ENCODE data around the gene RAPGEFL1.

RAPGEFL1 gene

GRCh38 chr17:40175928-40176753 is 1.1 kb upstream of the RAPGEFL1 start:
- DNase-seq = no peak
- Mint-ChIP-seq H3K9me3 (no peaks in the 10 kb centered on the region), H3K27ac (no peak overlapping the region), H3K4me3 (no peak overlapping the region), H3K27me3 (ENCODE audit: low read depth, poor library complexity) (peaks cover 4% of the 10 kb centered on the region), H3K36me3 (ENCODE audit: low read depth) (peaks cover 53% of the 10 kb centered on the region), H3K4me1 (peaks cover 38% of the 10 kb centered on the region)
- TF ChIP-seq CTCF (IDR thresholded peaks at IDR 0.05) = no peak

GRCh38 chr17:40176754-40177110 is 538 bp upstream of the RAPGEFL1 start:
- Mint-ChIP-seq H3K27ac (no peak overlapping the region), H3K27me3 (ENCODE audit: low read depth, poor library complexity) (peaks cover 4% of the 10 kb centered on the region), H3K4me1 (peaks cover 38% of the 10 kb centered on the region), H3K9me3 (no peaks in the 10 kb centered on the region), H3K4me3 (peak overlapping the region; percentile 66), H3K36me3 (ENCODE audit: low read depth) (peaks cover 47% of the 10 kb centered on the region)
- TF ChIP-seq CTCF (IDR thresholded peaks at IDR 0.05) = no peak
- DNase-seq = no peak

GRCh38 chr17:40178021-40178601 is 841 bp downstream of the RAPGEFL1 start:
- peaks cover 33% of the 10 kb centered on the region for H3K36me3 Mint-ChIP-seq (ENCODE audit: low read depth)
- H3K4me1 Mint-ChIP-seq = peaks cover 38% of the 10 kb centered on the region
- H3K9me3 Mint-ChIP-seq = no peaks in the 10 kb centered on the region
- peak overlapping the region; percentile 76 for H3K4me3 Mint-ChIP-seq
- peaks cover 4% of the 10 kb centered on the region for H3K27me3 Mint-ChIP-seq (ENCODE audit: low read depth, poor library complexity)
- H3K27ac Mint-ChIP-seq = no peak overlapping the region
- TF ChIP-seq CTCF (IDR thresholded peaks at IDR 0.05) = no peak
- DNase-seq = peak; percentile 50

- TF ChIP-seq CTCF (IDR thresholded peaks at IDR 0.05) = no peak
- H3K27ac Mint-ChIP-seq = no peak overlapping the region
- no peaks in the 10 kb centered on the region for H3K9me3 Mint-ChIP-seq
- peaks cover 38% of the 10 kb centered on the region for H3K4me1 Mint-ChIP-seq
- peaks cover 4% of the 10 kb centered on the region for H3K27me3 Mint-ChIP-seq (ENCODE audit: low read depth, poor library complexity)
- peak overlapping the region; percentile 76 for H3K4me3 Mint-ChIP-seq
- H3K36me3 Mint-ChIP-seq (ENCODE audit: low read depth) = peaks cover 28% of the 10 kb centered on the region
- no peak for DNase-seq
These were observed 1.4 kb downstream of the RAPGEFL1 start for GRCh38 chr17:40178660-40179059.

- TF ChIP-seq CTCF (IDR thresholded peaks at IDR 0.05) = no peak
- Mint-ChIP-seq H3K36me3 (ENCODE audit: low read depth) (peaks cover 22% of the 10 kb centered on the region), H3K4me1 (peaks cover 36% of the 10 kb centered on the region), H3K27ac (no peak overlapping the region), H3K27me3 (ENCODE audit: low read depth, poor library complexity) (peaks cover 4% of the 10 kb centered on the region), H3K4me3 (no peak overlapping the region), H3K9me3 (no peaks in the 10 kb centered on the region)
- no peak for DNase-seq
These were observed 2.8 kb downstream of the RAPGEFL1 start for GRCh38 chr17:40179923-40180659.
